Measurements from ENCODE around the gene BABAM2.

Gene BABAM2

DNA sequence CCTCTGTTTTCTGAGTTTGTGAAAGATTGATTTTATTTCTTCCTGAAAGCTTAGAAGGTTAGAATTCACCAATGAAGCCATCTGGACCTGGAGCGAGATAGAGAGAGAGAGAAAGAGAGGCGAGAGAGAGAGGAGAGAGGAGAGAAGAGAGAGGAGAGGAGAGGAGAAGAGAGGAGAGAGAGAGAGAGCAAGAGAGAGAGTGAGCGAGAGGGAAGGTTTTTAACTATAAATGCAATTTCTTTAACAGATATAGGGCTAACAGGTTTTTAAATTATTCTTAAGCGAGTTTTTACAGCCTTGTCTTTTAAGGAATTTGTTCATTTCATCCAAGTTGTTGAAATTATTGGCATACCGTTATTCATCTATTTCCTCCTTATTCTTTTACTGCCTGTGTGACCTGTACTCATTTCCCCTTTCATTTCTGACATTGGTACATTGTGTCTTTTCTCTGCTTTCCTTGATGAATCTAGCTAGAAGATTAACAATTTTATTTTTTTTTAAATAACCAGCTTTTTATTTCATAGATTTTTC, 56.1 kb downstream of the BABAM2 start:
- no peak overlapping the region for H3K4me3 ChIP-seq (replicated peaks in 1 of 2; ENCODE audit: low read depth in 2 of 2, low read length in 2 of 2)
- TF ChIP-seq, protein P1, sequence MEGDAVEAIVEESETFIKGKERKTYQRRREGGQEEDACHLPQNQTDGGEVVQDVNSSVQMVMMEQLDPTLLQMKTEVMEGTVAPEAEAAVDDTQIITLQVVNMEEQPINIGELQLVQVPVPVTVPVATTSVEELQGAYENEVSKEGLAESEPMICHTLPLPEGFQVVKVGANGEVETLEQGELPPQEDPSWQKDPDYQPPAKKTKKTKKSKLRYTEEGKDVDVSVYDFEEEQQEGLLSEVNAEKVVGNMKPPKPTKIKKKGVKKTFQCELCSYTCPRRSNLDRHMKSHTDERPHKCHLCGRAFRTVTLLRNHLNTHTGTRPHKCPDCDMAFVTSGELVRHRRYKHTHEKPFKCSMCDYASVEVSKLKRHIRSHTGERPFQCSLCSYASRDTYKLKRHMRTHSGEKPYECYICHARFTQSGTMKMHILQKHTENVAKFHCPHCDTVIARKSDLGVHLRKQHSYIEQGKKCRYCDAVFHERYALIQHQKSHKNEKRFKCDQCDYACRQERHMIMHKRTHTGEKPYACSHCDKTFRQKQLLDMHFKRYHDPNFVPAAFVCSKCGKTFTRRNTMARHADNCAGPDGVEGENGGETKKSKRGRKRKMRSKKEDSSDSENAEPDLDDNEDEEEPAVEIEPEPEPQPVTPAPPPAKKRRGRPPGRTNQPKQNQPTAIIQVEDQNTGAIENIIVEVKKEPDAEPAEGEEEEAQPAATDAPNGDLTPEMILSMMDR (IDR thresholded peaks at IDR 0.05; ENCODE audit: low read depth, low read length): no peak

DNA sequence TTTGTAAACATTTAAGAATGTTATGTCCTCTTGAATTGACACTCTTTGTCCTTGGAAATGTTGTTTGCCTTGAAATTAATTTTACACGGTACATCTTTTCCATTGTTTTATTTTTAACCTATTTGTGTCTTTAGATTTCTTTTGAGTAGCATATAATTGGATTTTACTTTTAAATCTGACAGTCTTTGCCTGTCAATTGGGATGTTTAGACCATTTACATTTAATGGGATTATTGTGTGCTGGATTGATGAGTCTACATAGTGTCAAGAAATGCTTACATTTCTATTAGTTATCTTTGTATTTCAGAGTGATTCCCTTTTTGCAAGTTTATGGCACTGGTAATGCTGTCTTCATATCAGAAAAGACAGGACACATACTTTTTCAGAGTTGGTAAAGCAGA, 61.5 kb downstream of the BABAM2 start:
- no peak overlapping the region for H3K4me3 ChIP-seq (replicated peaks in 1 of 2; ENCODE audit: low read depth in 2 of 2, low read length in 2 of 2)
- TF ChIP-seq, protein P1 (IDR thresholded peaks at IDR 0.05; ENCODE audit: low read depth, low read length): no peak

More for the DNA sequence above, 56.1 kb downstream of the BABAM2 start:
- DNase-seq (ENCODE audit: low read depth in 2 of 2): peak in 1 of 2 donors; percentile 15

DNA sequence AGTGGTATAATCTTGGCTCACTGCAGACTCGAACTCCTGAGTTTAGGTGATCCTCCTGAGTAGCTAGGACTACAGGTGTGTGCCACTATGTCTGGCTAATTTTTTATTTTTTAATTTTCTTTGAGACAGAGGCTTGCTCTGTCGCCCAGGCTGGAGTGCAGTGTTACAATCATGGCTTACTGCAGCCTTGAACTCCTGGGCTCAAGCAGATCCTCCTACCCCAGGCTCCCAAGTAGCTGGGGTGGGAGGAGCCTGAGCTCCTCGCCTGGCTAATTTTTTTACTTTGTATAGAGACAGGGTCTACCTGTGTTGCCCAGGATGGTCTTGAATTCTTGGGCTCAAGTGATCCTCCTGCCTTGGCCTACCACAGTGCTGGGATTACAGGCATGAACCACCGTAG, 62.5 kb downstream of the BABAM2 start:
- TF ChIP-seq, protein P1 (IDR thresholded peaks at IDR 0.05; ENCODE audit: low read depth, low read length): no peak
- H3K4me3 ChIP-seq (replicated peaks in 1 of 2; ENCODE audit: low read depth in 2 of 2, low read length in 2 of 2): no peak overlapping the region
- DNase-seq (ENCODE audit: low read depth in 2 of 2): no peak

More for the DNA sequence above, 61.5 kb downstream of the BABAM2 start:
- no peak for DNase-seq (ENCODE audit: low read depth in 2 of 2)

DNA sequence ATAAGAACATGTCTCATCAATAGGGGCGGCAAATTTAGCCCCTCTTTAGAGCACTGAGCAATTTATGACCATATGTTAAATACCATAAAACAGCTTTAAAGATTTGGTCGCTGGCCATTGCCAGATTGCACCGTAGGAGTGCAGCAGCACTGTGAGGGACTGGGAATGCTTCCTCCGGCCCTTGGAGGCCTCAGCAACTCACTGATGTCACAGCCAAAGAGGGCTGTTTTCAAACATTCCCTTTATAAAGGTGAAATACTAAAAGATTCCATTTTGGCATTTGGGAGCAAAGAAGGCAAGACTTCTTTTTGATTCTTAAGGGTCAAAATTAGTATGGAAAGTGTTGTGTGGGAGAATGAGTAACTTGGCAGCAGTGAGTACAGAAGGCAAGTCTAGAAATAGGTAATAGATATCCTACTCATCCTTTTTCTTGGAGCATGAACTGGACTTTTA, 63.7 kb downstream of the BABAM2 start:
- H3K4me3 ChIP-seq (replicated peaks in 1 of 2; ENCODE audit: low read depth in 2 of 2, low read length in 2 of 2): no peak overlapping the region
- TF ChIP-seq, protein P1 (IDR thresholded peaks at IDR 0.05; ENCODE audit: low read depth, low read length): no peak
- peak; percentile 50 to 61 for DNase-seq (ENCODE audit: low read depth in 2 of 2)

DNA sequence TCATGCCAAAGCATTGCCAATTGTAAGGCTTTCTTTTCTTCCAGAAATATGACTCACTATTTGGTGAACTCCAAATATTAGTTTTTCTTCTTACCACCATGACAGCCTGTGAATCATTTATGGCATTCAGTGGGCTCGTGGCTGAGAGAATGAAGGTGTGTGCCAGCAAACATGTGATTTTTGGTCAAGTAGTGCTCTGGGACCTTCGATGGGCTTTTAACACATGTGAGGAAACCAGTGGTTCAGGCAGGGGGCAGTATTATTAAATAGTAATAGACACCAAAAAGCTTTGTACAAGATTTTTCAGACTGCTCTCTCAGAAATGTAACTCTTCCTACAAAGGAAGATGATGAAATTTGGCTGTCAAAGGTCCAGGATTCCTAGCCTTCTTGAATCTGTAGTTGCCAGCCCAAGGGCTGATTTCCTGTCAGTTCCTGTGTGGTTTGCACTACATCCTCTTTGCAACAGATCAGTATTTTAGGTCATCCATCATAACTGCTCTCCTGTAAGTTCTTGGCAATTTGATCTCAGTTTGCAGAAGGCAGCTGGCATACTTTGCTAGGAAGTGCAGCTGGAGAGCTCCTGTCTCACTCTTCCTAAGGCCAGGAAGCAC, 64.3 kb downstream of the BABAM2 start:
- DNase-seq (ENCODE audit: low read depth in 2 of 2): peak; percentile 99
- H3K4me3 ChIP-seq (replicated peaks in 1 of 2; ENCODE audit: low read depth in 2 of 2, low read length in 2 of 2): no peak overlapping the region
- TF ChIP-seq, protein P1 (IDR thresholded peaks at IDR 0.05; ENCODE audit: low read depth, low read length): peak; percentile 13

DNA sequence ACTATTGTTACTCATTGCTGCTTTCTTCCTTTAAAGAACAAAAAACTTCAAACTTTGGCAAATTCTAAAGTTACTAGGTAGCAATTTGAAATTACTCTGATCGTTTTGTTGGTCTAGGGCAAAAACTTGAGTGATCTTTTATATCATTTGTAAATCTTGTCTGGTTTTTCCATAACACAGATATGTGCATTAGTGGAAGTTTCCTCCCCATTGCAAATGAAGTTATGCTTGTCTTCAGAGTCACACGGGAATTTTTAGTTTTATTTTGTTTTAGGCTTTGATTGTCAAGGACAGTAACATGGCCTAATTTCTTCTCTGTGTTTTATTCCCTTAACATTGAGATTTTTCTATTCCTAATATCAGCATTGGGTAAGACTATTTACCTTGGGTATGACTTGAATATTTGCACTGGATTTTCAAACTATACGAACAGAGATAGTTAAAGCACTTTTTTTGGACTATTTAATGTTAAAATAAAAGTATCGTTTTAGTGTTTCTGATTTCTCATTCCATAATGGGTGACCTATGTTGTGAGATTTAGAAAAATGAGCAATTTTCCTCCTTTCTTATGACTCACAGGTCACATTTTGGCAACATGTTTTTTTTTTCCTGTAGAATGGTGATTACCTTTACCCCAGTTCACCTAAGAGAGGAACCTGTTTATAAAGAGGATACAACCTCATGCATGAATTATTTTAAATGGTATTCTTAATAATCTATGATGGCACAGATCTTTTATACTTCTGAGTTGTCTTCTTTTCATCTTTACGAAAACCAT, 65.0 kb downstream of the BABAM2 start:
- H3K4me3 ChIP-seq (replicated peaks in 1 of 2; ENCODE audit: low read depth in 2 of 2, low read length in 2 of 2): no peak overlapping the region
- TF ChIP-seq, protein P1 (IDR thresholded peaks at IDR 0.05; ENCODE audit: low read depth, low read length): no peak
- DNase-seq (ENCODE audit: low read depth in 2 of 2): peak; percentile 17 to 65

All from cardiac fibroblast (primary cell).